K562 (cell line): Measurements from ENCODE around the gene YLPM1. TPM values are rescaled to one million over a fixed set of nuclear protein-coding genes. Genes with fewer than 3 reads are reported as not detected.

Experiments used
- ATAC-seq: fragments of 200-7000 bp; cut with Tn5 transposase; 3 replicates; pipeline ENCODE4 v1.9.1; 2020; ENCODE audit warnings: moderate library complexity
- BruUV-seq: library from RNA; stranded (reverse); fragments of 400-500 nt; replicated peaks from 2 replicates; lab custom pipeline; 2021; lab: Mats Ljungman, UMichigan
- CTCF ChIA-PET: fragments of 300-600 bp; formaldehyde crosslinking; extraction: SDS; loops from one replicate; lab custom pipeline; 2021; ENCODE audit warnings: low intra/inter-chr PET ratio; lab: Yijun Ruan, JAX
- POLR2A ChIA-PET: fragments of 300-600, 350-650 bp; sonication (Branson Sonifier 250); formaldehyde crosslinking; extraction: SDS; loops from one replicate; lab custom pipeline; 2021; ENCODE audit warnings: antibody characterized with exemption, inconsistent platforms; lab: Yijun Ruan, JAX
- DNase-seq, 4 experiments: peaks; one replicate each; pipeline versions ENCODE4 v3.0.0 to v3.0.0-alpha.2; 2011 to 2018; ENCODE audit warnings: low spot score in 3 of 4, mixed read lengths in 3 of 4; ENCODE audit errors: extremely low read depth in 1 of 4
- FAIRE-seq: peaks from 2 replicates; lab custom pipeline; 2011; peaks lifted over from hg19 to GRCh38; lab: Jason Lieb, UNC
- H2AFZ ChIP-seq: 2 replicates; pipeline ENCODE4 v1.6.0; 2011; ENCODE audit warnings: low read depth, low read length, control low read depth, inconsistent platforms
- H3K27ac ChIP-seq: fragments of 200-600 bp; 3 replicates; pipeline ENCODE4 v1.8.0; 2011; ENCODE audit warnings: low read depth, mild to moderate bottlenecking, control low read depth, inconsistent platforms, low read length, moderate library complexity, mixed read lengths; ENCODE audit errors: extremely low read depth
- H3K27me3 ChIP-seq, 2 experiments: fragments of 300-600 bp in 1 of 2; 2 replicates in 1 of 2; 3 replicates in 1 of 2; pipeline versions ENCODE4 v1.6.0 to v1.8.0; 2011; ENCODE audit warnings: inconsistent platforms in 2 of 2, low read length in 2 of 2, mild to moderate bottlenecking in 1 of 2, mixed read lengths in 1 of 2, moderate library complexity in 1 of 2; ENCODE audit not compliant: control insufficient read depth in 2 of 2, insufficient read depth in 2 of 2
- H3K36me3 ChIP-seq: fragments of 300-600 bp; 3 replicates; pipeline ENCODE4 v1.8.0; 2011; ENCODE audit warnings: mild to moderate bottlenecking, low read length, inconsistent platforms; ENCODE audit not compliant: control insufficient read depth, insufficient read depth
- H3K4me1 ChIP-seq, 2 experiments: fragments of 200-600 bp in 1 of 2; replicated peaks in 1 of 2; 2 replicates in 1 of 2; 3 replicates in 1 of 2; pipeline versions ENCODE4 v1.5.1 to v1.8.0; 2011; ENCODE audit warnings: inconsistent platforms in 2 of 2, low read length in 2 of 2, mild to moderate bottlenecking in 1 of 2, mixed read lengths in 1 of 2, moderate library complexity in 1 of 2; ENCODE audit not compliant: control insufficient read depth in 2 of 2, insufficient read depth in 2 of 2
- H3K4me2 ChIP-seq: 2 replicates; pipeline ENCODE4 v1.6.1; 2011; ENCODE audit warnings: low read length, control low read depth, inconsistent platforms, mixed read lengths; ENCODE audit not compliant: insufficient read depth
- H3K4me3 ChIP-seq: fragments of 200-600 bp; sonication (generic), shearing (Covaris generic); 2 replicates; pipeline ENCODE4 v1.5.1; 2016; ENCODE audit warnings: control low read depth, inconsistent platforms
- H3K79me2 ChIP-seq: fragments of 200-600 bp; 3 replicates; pipeline ENCODE4 v1.8.0; 2011; ENCODE audit warnings: low read length, inconsistent platforms; ENCODE audit not compliant: control insufficient read depth, insufficient read depth
- H3K9ac ChIP-seq, 2 experiments: 2 replicates each; pipeline versions ENCODE4 v1.6.0 to v1.6.1; 2011; ENCODE audit warnings: low read depth in 2 of 2, low read length in 2 of 2, control low read depth in 1 of 2, inconsistent platforms in 1 of 2, mild to moderate bottlenecking in 1 of 2, mixed read lengths in 1 of 2; ENCODE audit not compliant: insufficient read depth in 1 of 2
- H3K9me1 ChIP-seq: one replicate; pipeline ENCODE4 v1.6.0; 2011; ENCODE audit warnings: inconsistent platforms, mild to moderate bottlenecking, low read length, moderate library complexity; ENCODE audit not compliant: control insufficient read depth, insufficient read depth
- H3K9me3 ChIP-seq: replicated peaks from 2 replicates; pipeline ENCODE4 v1.5.1; 2011; ENCODE audit warnings: low read depth, low read length, inconsistent platforms; ENCODE audit not compliant: control insufficient read depth, insufficient read depth
- H4K20me1 ChIP-seq: replicated peaks from 2 replicates; pipeline ENCODE4 v1.6.1; 2011; ENCODE audit warnings: low read length, inconsistent platforms, mixed read lengths; ENCODE audit not compliant: control insufficient read depth, insufficient read depth
- AFF4 ChIP-seq: sonication (generic); formaldehyde crosslinking; IDR thresholded peaks from 2 replicates; pipeline ENCODE4 v1.8.0; 2023; ENCODE audit warnings: mild to moderate bottlenecking, missing genetic modification reagents
- E2F8 ChIP-seq: fragments of 450-650 bp; IDR thresholded peaks from 2 replicates; pipeline ENCODE4 v1.7.1; 2018; ENCODE audit warnings: mild to moderate bottlenecking, low read depth; ENCODE audit not compliant: partially characterized antibody
- WGBS: fragments of 100-300 bp; shearing (Covaris generic); methylation state at CpG from one replicate; pipeline ENCODE4 v1.1.6; 2016; ENCODE audit warnings: low coverage, mixed read lengths; ENCODE audit not compliant: insufficient coverage; ENCODE audit errors: missing lambda C conversion rate; 5-methylcytosine and 5-hydroxymethylcytosine counted together
- in situ Hi-C: fragments of 300-500 bp; cut with MboI; formaldehyde crosslinking; loops from 4 replicates; pipeline ENCODE4 v1.15.0; 2018; ENCODE audit warnings: inconsistent platforms, mixed read lengths
- intact Hi-C: fragments of 100-400 bp; cut with micrococcal nuclease; formaldehyde crosslinking; loops from 2 replicates; pipeline ENCODE4 v1.14.2; 2022
- polyA plus RNA-seq, 8 experiments: library from polyadenylated mRNA; depleted of rRNA in 4 of 8; stranded (reverse) in 5 of 8; unstranded in 3 of 8; fragments of >200 nt; fragmentation: Nextera tagmentation in 2 of 8; fragmentation: Illumina TruSeq in 1 of 8; extraction: Ambion mirVana in 2 of 8; extraction: Trizol in 1 of 8; gene quantifications; 2 replicates each; pipeline versions ENCODE4 v1.2.1 to v1.2.3, GENCODE V29; 2011 to 2014; ENCODE audit warnings: inconsistent platforms in 1 of 8, missing spikeins in 1 of 8
- total RNA-seq, 7 experiments: library from RNA; depleted of rRNA in 6 of 7; stranded (reverse); fragments of >200 nt in 6 of 7; fragmentation: Illumina TruSeq in 2 of 7; extraction: Trizol in 2 of 7; gene quantifications; 2 replicates each; pipeline versions ENCODE4 v1.2.1 to v1.2.3, GENCODE V29; 2011 to 2021; ENCODE audit warnings: low replicate concordance in 1 of 7

YLPM1 gene
- total and polyA plus RNA-seq, 9 of the 15 experiments (the other 6 are each of a cell fraction or from before 2014, with no cell fraction given) = 7.2 to 32.7 (median 14.6) TPM

DNA sequence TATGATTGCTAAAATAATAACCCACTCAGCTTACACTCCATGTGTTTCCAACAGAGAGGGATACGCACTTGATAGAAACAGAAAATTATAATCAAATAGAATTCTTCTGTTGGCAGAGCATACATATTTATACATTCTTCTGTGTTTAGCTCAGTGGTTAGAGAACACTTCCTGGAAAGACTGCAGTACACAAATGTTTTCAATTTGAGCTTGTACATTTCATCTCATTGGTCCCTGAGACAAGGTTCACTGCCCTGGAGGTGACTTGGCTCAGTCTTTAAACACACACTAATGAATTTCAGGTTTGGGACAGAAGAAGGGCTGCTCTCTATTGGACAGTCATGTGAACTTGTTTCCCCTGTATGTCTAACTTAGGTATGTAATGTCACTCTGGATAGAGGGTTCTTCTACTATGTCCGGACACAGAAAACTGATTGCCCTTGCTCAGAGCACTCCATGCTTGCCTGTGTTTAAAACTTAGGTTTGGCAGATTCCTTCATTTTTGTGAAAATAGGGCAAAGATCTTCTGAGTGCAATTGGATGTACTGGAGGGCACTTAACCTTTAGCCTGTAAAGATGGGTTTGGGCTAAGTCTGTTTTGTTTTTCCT is 89.9 kb downstream of the YLPM1 start:
- no peaks in the 10 kb centered on the region; the same call in 1 of the 2 replicates for H4K20me1 ChIP-seq
- H3K36me3 ChIP-seq = no peaks in the 10 kb centered on the region
- ATAC-seq (peak; percentile 47), DNase-seq (no peak), FAIRE-seq (peak; percentile 32)
- POLR2A ChIA-PET = interaction anchor here (0.5 to 1.3 kb wide), 5 partner anchors 10 to 64 kb away, joined by 3 to 4 read pairs (median 3); no protein-coding TSS in a partner anchor
- intact Hi-C loops (no loop called here), in situ Hi-C loops (no loop called here)
- no TSS peak for BruUV-seq
- TF ChIP-seq E2F8 (no peak), AFF4 (CRISPR knock-in tag) (no peak)
- H3K27me3 ChIP-seq = no peaks in the 10 kb centered on the region
- peaks cover 6 to 13% of the 10 kb centered on the region in 2 experiments; a peak in 4 of 5 replicates for H3K4me1 ChIP-seq
- H3K9me1 ChIP-seq = no peaks in the 10 kb centered on the region
- no peak overlapping the region for H2AFZ ChIP-seq
- no peak overlapping the region for H3K4me3 ChIP-seq
- no peak overlapping the region for H3K4me2 ChIP-seq
- no peaks in the 10 kb centered on the region for H3K9me3 ChIP-seq
- no peaks in the 10 kb centered on the region for H3K79me2 ChIP-seq
- no peak overlapping the region for H3K9ac ChIP-seq
- CTCF ChIA-PET = no interaction called here
- no peak overlapping the region for H3K27ac ChIP-seq
- WGBS = 54% methylated on average over 2 of the region's 2 CpGs
